ENCODE results near the gene MICAL1.

- no peak for TF ChIP-seq POLR2AphosphoS5 (IDR thresholded peaks at IDR 0.05)
- TF ChIP-seq EZH2 (IDR thresholded peaks at IDR 0.05; ENCODE audit: borderline replicate concordance, insufficient read depth, low read length, poor library complexity, severe bottlenecking): no peak
- TF ChIP-seq CTCF (IDR thresholded peaks at IDR 0.05; ENCODE audit: poor library complexity, severe bottlenecking): no peak
- TF ChIP-seq RAD21 (conservative IDR thresholded peaks at IDR 0.05): no peak
- no peak for TF ChIP-seq MXI1 (conservative IDR thresholded peaks at IDR 0.05; ENCODE audit: poor library complexity, severe bottlenecking)
Observed at GRCh38 chr6:109446541-109446940, 9.0 kb downstream of the MICAL1 start.

Data from neural cell (in vitro differentiated cells).